SK-N-MC (cell line): ENCODE measurements around the gene NEMP2.

Experiments
- DNase-seq: peaks from one replicate; pipeline ENCODE4 v3.0.0-alpha.2; 2011; ENCODE audit warnings: low read depth, low spot score
- H3K27ac ChIP-seq: fragments of 200-600 bp; sonication (generic); 2 replicates; pipeline ENCODE4 v1.5.1; 2016; ENCODE audit warnings: mixed run types
- H3K36me3 ChIP-seq: fragments of 200-600 bp; sonication (generic); 2 replicates; pipeline ENCODE4 v1.6.1; 2017; ENCODE audit warnings: antibody characterized with exemption, low read length, mixed read lengths; ENCODE audit not compliant: insufficient read depth
- H3K4me3 ChIP-seq: fragments of 200-600 bp; sonication (generic); 2 replicates; pipeline ENCODE4 v1.5.1; 2016
- H3K9ac ChIP-seq: fragments of 200-600 bp; sonication (generic); 2 replicates; pipeline ENCODE4 v1.8.0; 2017; ENCODE audit warnings: mixed run types, mixed read lengths; ENCODE audit not compliant: insufficient read length
- H3K9me3 ChIP-seq: fragments of 200-600 bp; sonication (generic); 2 replicates; pipeline ENCODE4 v1.6.1; 2017; ENCODE audit warnings: low read depth, mild to moderate bottlenecking, antibody characterized with exemption, low read length, moderate library complexity, mixed read lengths
- EZH2 ChIP-seq: fragments of 200-600 bp; sonication (generic); IDR thresholded peaks from one replicate; pipeline ENCODE4 v1.6.1; 2017; ENCODE audit warnings: antibody characterized with exemption
- FOXP2 ChIP-seq: optimal IDR thresholded peaks from 2 replicates; pipeline ENCODE3; 2011; ENCODE audit warnings: mild to moderate bottlenecking, moderate library complexity; ENCODE audit not compliant: insufficient read depth; ENCODE audit errors: extremely low read length, control extremely low read depth
- POLR2AphosphoS5 ChIP-seq: IDR thresholded peaks from 2 replicates; pipeline ENCODE4 v1.6.1; 2012; ENCODE audit warnings: mild to moderate bottlenecking, low read depth, low read length, borderline replicate concordance

NEMP2 gene

DNA sequence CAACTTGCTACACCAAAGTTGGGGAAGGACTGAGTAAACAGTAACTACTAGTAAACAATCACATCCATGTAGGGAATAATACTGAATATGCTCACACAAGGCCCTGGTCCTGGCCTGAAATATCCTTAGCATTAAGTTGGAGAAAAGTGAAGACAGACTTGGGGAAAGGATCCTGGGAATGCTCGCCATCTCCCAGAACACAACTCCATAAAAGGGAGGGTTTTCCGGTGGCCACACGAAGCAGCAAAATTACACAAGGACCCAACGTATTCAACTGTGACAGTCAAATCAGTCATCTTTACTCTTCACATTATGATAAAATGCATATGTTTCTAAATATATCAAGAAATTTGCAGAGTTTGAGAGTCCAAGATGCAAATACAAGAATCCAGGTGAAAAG is 7.3 kb downstream of the NEMP2 start:
- Histone ChIP-seq H3K9ac (no peak overlapping the region), H3K4me3 (no peak overlapping the region), H3K36me3 (no peaks in the 10 kb centered on the region), H3K9me3 (no peaks in the 10 kb centered on the region), H3K27ac (no peak overlapping the region)
- DNase-seq = no peak
- TF ChIP-seq FOXP2 (no peak), EZH2 (no peak), POLR2AphosphoS5 (no peak)

DNA sequence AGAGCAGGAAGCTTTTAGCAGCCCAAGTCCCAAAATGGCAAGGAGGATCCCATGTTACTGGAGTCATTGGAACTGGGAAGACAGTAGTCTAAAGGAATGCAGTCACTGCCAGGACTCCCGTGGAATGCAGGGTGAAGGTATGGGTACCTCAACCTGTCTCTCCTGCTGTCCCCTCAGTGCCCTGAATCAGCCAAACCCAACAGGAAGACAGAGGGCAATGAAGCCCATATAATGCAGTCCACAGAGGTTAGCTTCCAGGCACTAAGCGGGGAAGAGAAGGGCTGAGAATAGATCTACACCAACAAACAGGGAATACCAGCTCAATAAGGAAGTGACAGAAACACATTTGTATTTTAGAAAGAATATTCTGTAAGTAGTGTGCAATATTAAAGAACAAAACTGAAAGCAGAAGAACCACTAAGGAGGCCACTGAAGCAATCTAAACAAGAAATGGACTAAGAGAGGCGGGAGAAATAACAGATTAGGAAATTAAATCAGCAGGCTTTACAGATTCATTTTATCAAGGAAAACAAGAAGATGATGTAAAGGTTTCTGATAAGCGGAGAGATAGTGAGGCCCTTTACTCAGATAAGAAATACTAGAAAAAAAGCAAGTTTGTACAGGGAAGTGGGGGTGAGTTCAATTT is 8.3 kb downstream of the NEMP2 start:
- no peak for DNase-seq
- no peaks in the 10 kb centered on the region for H3K36me3 ChIP-seq
- no peak overlapping the region for H3K27ac ChIP-seq
- no peaks in the 10 kb centered on the region for H3K9me3 ChIP-seq
- no peak overlapping the region for H3K4me3 ChIP-seq
- H3K9ac ChIP-seq = no peak overlapping the region
- TF ChIP-seq POLR2AphosphoS5 (no peak), EZH2 (no peak), FOXP2 (no peak)

DNA sequence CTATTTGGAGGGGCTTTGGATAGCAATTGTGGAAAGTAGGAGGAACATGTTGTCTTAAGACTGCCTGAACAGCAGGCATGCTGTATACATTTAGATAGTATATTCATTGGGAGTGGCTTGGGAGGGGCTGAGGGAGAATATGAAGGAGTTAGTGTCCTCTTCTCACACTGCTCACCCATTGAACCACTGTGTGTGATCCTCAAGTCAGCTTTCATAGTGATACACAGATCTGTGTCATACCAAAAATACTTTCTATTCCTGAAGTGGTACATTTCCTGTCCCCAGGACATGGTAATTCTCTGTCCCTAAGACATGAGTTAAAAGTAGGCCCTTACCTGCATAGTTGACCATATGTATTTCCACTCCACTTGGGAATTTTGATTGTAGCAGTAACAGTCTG is 9.6 kb downstream of the NEMP2 start:
- Histone ChIP-seq H3K4me3 (no peak overlapping the region), H3K9ac (no peak overlapping the region), H3K27ac (no peak overlapping the region), H3K36me3 (no peaks in the 10 kb centered on the region), H3K9me3 (no peaks in the 10 kb centered on the region)
- DNase-seq = no peak
- TF ChIP-seq EZH2 (no peak), POLR2AphosphoS5 (no peak), FOXP2 (no peak)

DNA sequence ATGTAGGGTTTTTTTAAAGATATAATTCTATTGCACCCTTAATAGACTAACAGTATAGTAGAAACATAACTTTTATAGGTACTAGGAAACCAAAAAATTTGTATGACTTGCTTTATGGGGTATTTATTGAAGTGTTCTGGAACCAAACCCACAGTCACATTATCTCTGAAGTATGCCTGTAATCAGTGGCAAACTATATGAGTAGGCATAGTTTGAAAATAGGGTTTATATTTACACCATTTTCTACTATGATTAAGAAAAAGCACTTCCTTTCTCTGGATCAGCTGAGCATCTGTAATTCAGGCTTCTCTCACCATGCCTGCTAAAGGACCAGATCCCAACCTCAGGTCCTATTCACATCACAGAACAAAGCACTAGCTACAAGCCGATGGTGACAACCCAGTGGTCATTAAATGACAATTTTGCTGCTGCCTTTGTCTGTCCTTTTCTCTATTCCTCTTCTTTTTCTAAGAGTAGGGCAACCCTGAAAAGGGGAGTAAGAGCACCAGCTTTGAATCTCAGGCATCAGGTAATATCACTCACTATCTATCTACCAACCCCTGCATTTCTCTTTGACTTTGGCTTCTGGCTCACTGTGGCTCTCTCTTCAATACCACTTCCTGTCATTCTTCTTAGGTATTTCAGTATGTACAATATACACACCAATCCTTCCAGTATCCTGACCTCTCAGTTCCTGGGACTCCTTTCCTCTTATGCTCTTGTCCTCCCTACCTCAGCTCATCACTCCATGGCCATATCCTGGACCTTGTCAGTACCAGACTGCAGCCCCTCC is 14.4 kb downstream of the NEMP2 start:
- DNase-seq = no peak
- H3K9me3 ChIP-seq = no peaks in the 10 kb centered on the region
- H3K4me3 ChIP-seq = no peak overlapping the region
- no peak overlapping the region for H3K27ac ChIP-seq
- H3K9ac ChIP-seq = no peak overlapping the region
- no peaks in the 10 kb centered on the region; the same call in 1 of the 2 replicates for H3K36me3 ChIP-seq
- TF ChIP-seq EZH2 = no peak
- no peak for TF ChIP-seq POLR2AphosphoS5
- TF ChIP-seq FOXP2 = no peak

DNA sequence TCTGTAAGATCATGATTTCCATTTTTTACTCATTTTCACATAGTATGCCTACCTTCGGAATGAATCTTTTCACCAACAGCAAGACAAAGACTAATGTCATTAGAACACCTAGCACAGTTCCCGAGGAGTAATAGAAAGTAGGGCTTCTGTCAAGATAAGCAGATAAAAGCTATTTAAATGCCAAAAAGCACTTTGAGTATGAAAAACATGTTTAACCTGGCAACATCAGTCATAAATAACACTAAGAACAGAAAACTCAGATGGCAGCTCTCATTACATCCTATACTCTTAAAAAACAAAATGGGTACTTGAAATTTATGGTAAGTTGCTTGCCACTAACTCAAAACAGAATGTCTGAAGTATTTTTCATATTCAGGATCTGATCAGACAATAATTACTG is 17.1 kb downstream of the NEMP2 start:
- H3K4me3 ChIP-seq = no peak overlapping the region

DNA sequence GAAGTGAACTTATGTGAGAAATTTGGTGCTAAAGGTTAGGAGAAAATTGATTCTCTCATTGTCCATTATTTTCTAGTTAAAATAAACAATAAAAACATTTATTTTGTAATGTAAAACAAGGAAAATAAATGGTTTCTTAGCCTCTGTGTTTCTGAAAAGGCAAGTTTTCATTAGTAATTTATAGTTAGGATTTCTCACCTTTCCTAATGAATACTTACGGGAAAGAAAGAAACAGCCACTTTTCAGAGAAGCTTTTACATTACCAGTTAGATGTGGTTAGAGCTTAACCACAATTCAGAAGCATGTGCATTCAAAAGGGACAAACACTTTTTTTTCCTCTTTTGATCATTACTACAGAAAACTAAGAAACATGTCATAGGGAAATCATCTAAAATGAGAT is 18.8 kb downstream of the NEMP2 start:
- DNase-seq = no peak

More for the DNA sequence above, 17.1 kb downstream of the NEMP2 start:
- H3K27ac ChIP-seq = no peak overlapping the region
- TF ChIP-seq EZH2 (no peak), POLR2AphosphoS5 (no peak), FOXP2 (no peak)
- DNase-seq = no peak
- no peak overlapping the region for H3K9ac ChIP-seq
- H3K9me3 ChIP-seq = no peaks in the 10 kb centered on the region
- peaks cover 12% of the 10 kb centered on the region for H3K36me3 ChIP-seq

DNA sequence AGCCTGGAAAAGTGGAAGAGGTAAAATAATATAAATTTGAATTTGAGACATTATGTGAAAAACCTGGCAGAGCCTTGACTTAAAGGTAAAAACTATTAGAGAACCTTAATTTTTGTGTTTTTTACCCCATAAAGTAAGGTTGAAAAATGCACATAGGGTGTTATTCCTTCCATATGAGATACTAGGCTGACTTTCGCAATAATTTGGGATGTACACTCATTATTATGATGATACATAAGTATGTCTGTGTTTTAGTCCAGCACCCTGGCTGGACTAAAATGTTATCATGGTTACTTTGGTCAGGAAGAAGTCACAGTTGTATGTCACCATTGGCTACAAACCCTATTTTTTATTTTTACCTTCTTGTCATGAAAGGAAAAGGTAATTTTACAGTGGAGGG is 19.8 kb downstream of the NEMP2 start:
- Histone ChIP-seq H3K4me3 (no peak overlapping the region), H3K9ac (no peak overlapping the region), H3K9me3 (no peaks in the 10 kb centered on the region), H3K27ac (no peak overlapping the region), H3K36me3 (peaks cover 16% of the 10 kb centered on the region)
- no peak for TF ChIP-seq POLR2AphosphoS5
- TF ChIP-seq EZH2 = no peak
- TF ChIP-seq FOXP2 = no peak
- no peak for DNase-seq

More for the DNA sequence above, 18.8 kb downstream of the NEMP2 start:
- H3K27ac ChIP-seq = no peak overlapping the region
- no peak overlapping the region for H3K4me3 ChIP-seq
- no peak overlapping the region for H3K9ac ChIP-seq
- TF ChIP-seq POLR2AphosphoS5 = no peak
- peaks cover 12% of the 10 kb centered on the region for H3K36me3 ChIP-seq
- H3K9me3 ChIP-seq = no peaks in the 10 kb centered on the region

DNA sequence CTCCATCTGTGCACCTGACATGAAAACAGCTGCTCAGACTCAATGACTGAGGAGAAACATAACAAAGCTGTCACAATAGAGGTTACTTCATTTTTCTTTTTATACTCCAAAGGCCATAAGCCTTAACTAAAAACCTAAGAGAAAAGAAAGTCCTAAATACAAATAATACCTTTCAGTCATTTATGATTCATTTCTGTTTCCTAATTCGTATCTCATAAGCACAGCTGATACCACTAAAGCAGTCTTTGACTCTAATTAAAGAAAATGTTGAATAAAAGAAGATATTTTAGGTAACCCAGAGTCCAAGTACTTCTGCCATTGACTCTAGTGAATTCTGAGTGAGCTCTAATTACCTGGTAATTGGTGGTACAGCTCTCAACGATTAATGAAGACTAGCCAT is 20.6 kb downstream of the NEMP2 start:
- Histone ChIP-seq H3K4me3 (no peak overlapping the region), H3K36me3 (peaks cover 16% of the 10 kb centered on the region), H3K9ac (no peak overlapping the region), H3K27ac (no peak overlapping the region), H3K9me3 (no peaks in the 10 kb centered on the region)
- TF ChIP-seq FOXP2 (no peak), POLR2AphosphoS5 (no peak), EZH2 (no peak)
- DNase-seq = no peak
